K562 (cell line): ENCODE results near the gene UBE2M. TPM values are rescaled to one million over a fixed set of nuclear protein-coding genes. Genes with fewer than 3 reads are reported as not detected.
A peak's percentile ranks its signal among the peaks of the same experiment; 100 is the strongest.

Source experiments
- RBM22 ChIP-seq: fragments of 200-400 bp; formaldehyde crosslinking; IDR thresholded peaks from 2 replicates; pipeline ENCODE4 v1.6.1; 2018; ENCODE audit warnings: low read length, low read depth; ENCODE audit not compliant: poor library complexity, severe bottlenecking
- WHSC1 ChIP-seq: IDR thresholded peaks from one replicate; pipeline ENCODE4 v1.6.1; 2012; ENCODE audit warnings: low read length, control low read depth, inconsistent platforms
- ZNF23 ChIP-seq: fragments of 250-450 bp; sonication (Bioruptor Pico); IDR thresholded peaks from 2 replicates; pipeline ENCODE4 v1.4.0; 2020; ENCODE audit warnings: mild to moderate bottlenecking
- ZNF583 ChIP-seq: fragments of 250-450 bp; sonication (Bioruptor Pico); IDR thresholded peaks from 2 replicates; pipeline ENCODE4 v1.4.0; 2020
- ZNF584 ChIP-seq: fragments of 200-800 bp; sonication (Bioruptor generic); IDR thresholded peaks from 2 replicates; pipeline ENCODE4 v1.6.1; 2016; ENCODE audit warnings: low read depth, mild to moderate bottlenecking, missing genetic modification characterization, missing compliant biosample characterization
- polyA plus RNA-seq, 8 experiments: library from polyadenylated mRNA; depleted of rRNA in 4 of 8; stranded (reverse) in 5 of 8; unstranded in 3 of 8; fragments of >200 nt; fragmentation: Nextera tagmentation in 2 of 8; fragmentation: Illumina TruSeq in 1 of 8; extraction: Ambion mirVana in 2 of 8; extraction: Trizol in 1 of 8; gene quantifications; 2 replicates each; pipeline versions ENCODE4 v1.2.1 to v1.2.3, GENCODE V29; 2011 to 2014; ENCODE audit warnings: inconsistent platforms in 1 of 8, missing spikeins in 1 of 8
- total RNA-seq, 7 experiments: library from RNA; depleted of rRNA in 6 of 7; stranded (reverse); fragments of >200 nt in 6 of 7; fragmentation: Illumina TruSeq in 2 of 7; extraction: Trizol in 2 of 7; gene quantifications; 2 replicates each; pipeline versions ENCODE4 v1.2.1 to v1.2.3, GENCODE V29; 2011 to 2021; ENCODE audit warnings: low replicate concordance in 1 of 7
- TF ChIP-seq, protein P1 (sequence below), 2 experiments: fragments of 200-800 bp in 1 of 2; sonication (Bioruptor generic) in 1 of 2; sonication (generic) in 1 of 2; formaldehyde crosslinking in 1 of 2; IDR thresholded peaks in 1 of 2; conservative IDR thresholded peaks in 1 of 2; 2 replicates each; pipeline versions ENCODE4 v1.5.0 to v1.6.1; 2016 to 2020; ENCODE audit warnings: missing compliant biosample characterization in 1 of 2, missing genetic modification characterization in 1 of 2, missing genetic modification reagents in 1 of 2
- TF ChIP-seq, protein P2 (sequence below), 2 experiments: fragments of 450-650 bp; IDR thresholded peaks; 2 replicates each; pipeline ENCODE4 v1.6.1; 2016; ENCODE audit warnings: mild to moderate bottlenecking in 2 of 2, borderline replicate concordance in 1 of 2, low read depth in 1 of 2, moderate library complexity in 1 of 2
- TF ChIP-seq, protein P3 (sequence below): fragments of 450-650 bp; IDR thresholded peaks from 2 replicates; pipeline ENCODE4 v1.6.1; 2014; ENCODE audit warnings: low read depth, mild to moderate bottlenecking, moderate library complexity, borderline replicate concordance

UBE2M gene
- total and polyA plus RNA-seq, 9 of the 15 experiments (the other 6 are each of a cell fraction or from before 2014, with no cell fraction given) = 0.92 to 163 (median 85.7) TPM

DNA sequence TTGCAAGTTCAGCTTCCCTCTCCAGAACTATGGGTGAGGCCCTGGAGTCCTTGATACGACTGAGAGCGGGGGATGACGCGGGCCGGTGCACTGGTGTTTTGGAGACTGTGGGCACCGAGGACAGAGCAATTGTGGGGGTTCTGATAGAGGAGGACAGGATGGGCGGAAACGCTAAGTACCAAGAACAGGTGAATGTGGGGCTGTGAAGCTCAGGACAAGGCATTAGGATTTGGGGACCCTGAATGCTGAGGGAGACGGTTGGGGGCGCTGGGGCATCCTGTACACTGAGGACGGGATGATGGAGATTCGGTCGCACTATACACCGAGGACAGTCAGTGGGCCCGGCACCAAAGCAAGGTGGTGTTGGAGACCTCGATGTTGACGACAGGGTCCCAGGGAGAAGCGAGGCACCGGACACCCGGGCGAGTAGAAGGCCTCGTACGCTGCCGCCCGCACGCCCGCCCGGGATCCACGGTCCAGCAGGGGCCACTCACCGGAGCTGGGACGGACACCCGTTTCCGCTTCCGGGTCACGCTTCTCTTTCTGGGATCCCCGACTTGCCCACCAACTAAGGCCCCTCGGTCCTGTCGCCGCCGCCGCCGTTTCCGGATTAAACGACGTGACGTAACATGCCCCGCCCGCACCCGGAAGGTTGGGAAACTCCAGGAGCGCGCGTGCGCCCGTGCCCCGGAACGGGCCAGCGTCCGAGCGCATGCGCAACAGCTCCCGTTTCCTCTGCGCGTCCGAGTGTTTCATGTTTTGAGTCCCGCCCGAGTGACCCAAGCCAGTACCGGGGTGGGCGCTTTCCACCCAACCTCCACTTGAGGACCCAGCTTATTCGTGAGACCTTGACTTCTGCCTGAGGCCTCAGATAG lies 3.7 kb downstream of the UBE2M start, which contains the start of gene CHMP2A (continued):
- TF ChIP-seq, protein P1, sequence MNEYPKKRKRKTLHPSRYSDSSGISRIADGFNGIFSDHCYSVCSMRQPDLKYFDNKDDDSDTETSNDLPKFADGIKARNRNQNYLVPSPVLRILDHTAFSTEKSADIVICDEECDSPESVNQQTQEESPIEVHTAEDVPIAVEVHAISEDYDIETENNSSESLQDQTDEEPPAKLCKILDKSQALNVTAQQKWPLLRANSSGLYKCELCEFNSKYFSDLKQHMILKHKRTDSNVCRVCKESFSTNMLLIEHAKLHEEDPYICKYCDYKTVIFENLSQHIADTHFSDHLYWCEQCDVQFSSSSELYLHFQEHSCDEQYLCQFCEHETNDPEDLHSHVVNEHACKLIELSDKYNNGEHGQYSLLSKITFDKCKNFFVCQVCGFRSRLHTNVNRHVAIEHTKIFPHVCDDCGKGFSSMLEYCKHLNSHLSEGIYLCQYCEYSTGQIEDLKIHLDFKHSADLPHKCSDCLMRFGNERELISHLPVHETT (CRISPR knock-in tag; conservative IDR thresholded peaks at IDR 0.05 in 1 of 2, IDR thresholded peaks at IDR 0.05 in 1 of 2) = peak in 1 of 2 experiments; percentile 99; a peak in 2 of 4 replicates
- no peak for TF ChIP-seq ZNF584 (CRISPR knock-in tag)
- no peak for TF ChIP-seq WHSC1
- TF ChIP-seq RBM22 = peak; percentile 93
- TF ChIP-seq ZNF583 = no peak
- TF ChIP-seq, protein P2, sequence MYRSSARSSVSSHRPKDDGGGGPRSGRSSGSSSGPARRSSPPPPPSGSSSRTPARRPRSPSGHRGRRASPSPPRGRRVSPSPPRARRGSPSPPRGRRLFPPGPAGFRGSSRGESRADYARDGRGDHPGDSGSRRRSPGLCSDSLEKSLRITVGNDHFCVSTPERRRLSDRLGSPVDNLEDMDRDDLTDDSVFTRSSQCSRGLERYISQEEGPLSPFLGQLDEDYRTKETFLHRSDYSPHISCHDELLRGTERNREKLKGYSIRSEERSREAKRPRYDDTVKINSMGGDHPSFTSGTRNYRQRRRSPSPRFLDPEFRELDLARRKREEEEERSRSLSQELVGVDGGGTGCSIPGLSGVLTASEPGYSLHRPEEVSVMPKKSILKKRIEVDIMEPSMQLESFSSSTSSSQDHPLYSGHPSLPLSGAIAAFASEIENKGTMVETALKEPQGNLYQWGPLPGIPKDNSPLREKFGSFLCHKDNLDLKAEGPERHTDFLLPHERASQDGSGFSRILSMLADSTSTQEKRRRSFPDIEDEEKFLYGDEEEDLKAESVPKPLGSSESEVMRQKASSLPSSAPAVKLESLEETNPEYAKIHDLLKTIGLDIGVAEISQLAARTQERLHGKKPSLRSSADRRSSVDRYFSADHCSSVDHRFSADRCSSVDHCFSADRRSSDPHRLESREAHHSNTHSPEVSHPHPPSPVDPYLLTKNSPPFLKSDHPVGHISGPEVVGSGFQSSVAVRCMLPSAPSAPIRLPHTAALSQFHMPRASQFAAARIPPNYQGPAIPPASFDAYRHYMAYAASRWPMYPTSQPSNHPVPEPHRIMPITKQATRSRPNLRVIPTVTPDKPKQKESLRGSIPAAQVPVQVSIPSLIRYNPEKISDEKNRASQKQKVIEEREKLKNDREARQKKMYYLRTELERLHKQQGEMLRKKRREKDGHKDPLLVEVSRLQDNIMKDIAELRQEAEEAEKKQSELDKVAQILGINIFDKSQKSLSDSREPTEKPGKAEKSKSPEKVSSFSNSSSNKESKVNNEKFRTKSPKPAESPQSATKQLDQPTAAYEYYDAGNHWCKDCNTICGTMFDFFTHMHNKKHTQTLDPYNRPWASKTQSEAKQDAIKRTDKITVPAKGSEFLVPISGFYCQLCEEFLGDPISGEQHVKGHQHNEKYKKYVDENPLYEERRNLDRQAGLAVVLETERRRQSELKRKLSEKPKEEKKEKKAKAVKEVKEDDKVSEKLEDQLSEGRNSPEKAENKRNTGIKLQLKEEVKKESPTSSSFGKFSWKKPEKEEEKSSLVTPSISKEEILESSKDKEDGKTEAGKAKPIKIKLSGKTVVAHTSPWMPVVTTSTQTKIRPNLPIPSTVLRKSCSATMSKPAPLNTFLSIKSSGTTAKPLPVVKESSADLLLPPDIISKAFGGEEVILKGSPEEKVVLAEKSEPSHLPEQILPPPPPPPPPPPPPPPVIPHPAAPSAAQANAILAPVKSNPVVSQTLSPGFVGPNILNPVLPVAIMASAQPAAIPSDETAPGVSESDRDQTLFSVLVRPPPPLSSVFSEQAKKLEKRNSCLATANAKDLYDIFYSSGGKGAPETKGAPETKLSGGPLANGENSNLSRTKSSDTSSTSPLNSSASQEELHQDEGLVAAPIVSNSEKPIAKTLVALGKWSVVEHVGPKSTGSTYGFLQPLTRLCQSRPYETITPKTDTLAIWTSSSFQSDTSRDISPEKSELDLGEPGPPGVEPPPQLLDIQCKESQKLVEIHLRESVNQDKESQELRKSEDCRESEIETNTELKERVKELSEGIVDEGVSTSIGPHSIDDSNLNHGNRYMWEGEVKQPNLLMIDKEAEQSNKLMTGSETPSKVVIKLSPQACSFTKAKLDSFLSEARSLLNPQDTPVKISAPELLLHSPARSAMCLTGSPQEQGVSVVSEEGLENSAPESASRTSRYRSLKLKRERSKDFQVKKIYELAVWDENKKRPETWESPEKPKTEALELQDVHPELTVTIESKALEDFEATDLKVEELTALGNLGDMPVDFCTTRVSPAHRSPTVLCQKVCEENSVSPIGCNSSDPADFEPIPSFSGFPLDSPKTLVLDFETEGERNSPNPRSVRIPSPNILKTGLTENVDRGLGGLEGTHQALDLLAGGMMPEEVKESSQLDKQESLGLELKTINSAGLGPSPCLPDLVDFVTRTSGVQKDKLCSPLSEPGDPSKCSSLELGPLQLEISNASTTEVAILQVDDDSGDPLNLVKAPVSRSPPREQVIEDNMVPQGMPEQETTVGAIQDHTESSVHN (IDR thresholded peaks at IDR 0.05; ENCODE audit: borderline replicate concordance in 1 of 2, low read depth in 1 of 2) = no peak
- TF ChIP-seq, protein P3, sequence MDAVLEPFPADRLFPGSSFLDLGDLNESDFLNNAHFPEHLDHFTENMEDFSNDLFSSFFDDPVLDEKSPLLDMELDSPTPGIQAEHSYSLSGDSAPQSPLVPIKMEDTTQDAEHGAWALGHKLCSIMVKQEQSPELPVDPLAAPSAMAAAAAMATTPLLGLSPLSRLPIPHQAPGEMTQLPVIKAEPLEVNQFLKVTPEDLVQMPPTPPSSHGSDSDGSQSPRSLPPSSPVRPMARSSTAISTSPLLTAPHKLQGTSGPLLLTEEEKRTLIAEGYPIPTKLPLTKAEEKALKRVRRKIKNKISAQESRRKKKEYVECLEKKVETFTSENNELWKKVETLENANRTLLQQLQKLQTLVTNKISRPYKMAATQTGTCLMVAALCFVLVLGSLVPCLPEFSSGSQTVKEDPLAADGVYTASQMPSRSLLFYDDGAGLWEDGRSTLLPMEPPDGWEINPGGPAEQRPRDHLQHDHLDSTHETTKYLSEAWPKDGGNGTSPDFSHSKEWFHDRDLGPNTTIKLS = peak; percentile 78
- TF ChIP-seq ZNF23 = no peak
